Nephron progenitor cell (in vitro differentiated cells): Measurements from ENCODE around the gene RIPK3.

Source experiments
- DNase-seq: peaks from one replicate; pipeline ENCODE4 v3.0.0; 2021
- H3K27ac Mint-ChIP-seq: 2 replicates; pipeline ENCODE4 v1.8.0; 2021; ENCODE audit warnings: mild to moderate bottlenecking, moderate library complexity, mixed read lengths
- H3K27me3 Mint-ChIP-seq: 2 replicates; pipeline ENCODE4 v1.8.0; 2021; ENCODE audit warnings: mild to moderate bottlenecking, low read depth, mixed read lengths; ENCODE audit not compliant: poor library complexity
- H3K36me3 Mint-ChIP-seq: 2 replicates; pipeline ENCODE4 v1.8.0; 2021; ENCODE audit warnings: low read depth, mixed read lengths
- H3K4me1 Mint-ChIP-seq: 2 replicates; pipeline ENCODE4 v1.8.0; 2021; ENCODE audit warnings: mixed read lengths
- H3K4me3 Mint-ChIP-seq: 2 replicates; pipeline ENCODE4 v1.8.0; 2021; ENCODE audit warnings: mild to moderate bottlenecking, moderate library complexity, mixed read lengths
- H3K9me3 Mint-ChIP-seq: 2 replicates; pipeline ENCODE4 v1.8.0; 2021; ENCODE audit warnings: mild to moderate bottlenecking, moderate library complexity, mixed read lengths
- TF ChIP-seq, protein P1 (sequence below): fragments of 200-600 bp; sonication (generic); IDR thresholded peaks from 2 replicates; pipeline ENCODE4 v1.5.0; 2021; ENCODE audit warnings: antibody characterized with exemption

RIPK3 gene

DNA sequence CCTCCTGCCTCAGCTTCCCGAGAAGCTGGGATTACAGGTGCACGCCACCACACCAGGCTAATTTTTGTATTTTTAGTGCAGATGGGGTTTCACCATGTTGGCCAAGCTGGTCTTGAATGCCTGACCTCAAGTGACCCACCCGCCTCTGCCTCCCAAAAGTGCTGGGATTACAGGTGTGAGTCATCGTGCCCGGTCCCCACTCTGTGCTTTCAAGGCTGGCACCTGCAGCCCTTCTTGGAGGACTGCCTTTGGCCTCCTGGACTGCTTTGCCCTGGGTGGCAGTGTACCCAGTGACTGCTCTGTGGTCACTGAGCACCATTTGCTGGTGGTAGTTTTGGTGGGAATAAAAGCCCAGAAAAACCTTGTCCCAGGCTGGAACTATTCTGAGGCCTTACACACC is 52.8 kb downstream of the RIPK3 start:
- H3K27me3 Mint-ChIP-seq, result peaks cover 2% of the 10 kb centered on the region
- H3K9me3 Mint-ChIP-seq, result no peaks in the 10 kb centered on the region
- TF ChIP-seq, protein P1, sequence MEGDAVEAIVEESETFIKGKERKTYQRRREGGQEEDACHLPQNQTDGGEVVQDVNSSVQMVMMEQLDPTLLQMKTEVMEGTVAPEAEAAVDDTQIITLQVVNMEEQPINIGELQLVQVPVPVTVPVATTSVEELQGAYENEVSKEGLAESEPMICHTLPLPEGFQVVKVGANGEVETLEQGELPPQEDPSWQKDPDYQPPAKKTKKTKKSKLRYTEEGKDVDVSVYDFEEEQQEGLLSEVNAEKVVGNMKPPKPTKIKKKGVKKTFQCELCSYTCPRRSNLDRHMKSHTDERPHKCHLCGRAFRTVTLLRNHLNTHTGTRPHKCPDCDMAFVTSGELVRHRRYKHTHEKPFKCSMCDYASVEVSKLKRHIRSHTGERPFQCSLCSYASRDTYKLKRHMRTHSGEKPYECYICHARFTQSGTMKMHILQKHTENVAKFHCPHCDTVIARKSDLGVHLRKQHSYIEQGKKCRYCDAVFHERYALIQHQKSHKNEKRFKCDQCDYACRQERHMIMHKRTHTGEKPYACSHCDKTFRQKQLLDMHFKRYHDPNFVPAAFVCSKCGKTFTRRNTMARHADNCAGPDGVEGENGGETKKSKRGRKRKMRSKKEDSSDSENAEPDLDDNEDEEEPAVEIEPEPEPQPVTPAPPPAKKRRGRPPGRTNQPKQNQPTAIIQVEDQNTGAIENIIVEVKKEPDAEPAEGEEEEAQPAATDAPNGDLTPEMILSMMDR, result no peak
- no peak overlapping the region for H3K27ac Mint-ChIP-seq
- H3K4me1 Mint-ChIP-seq, result peaks cover 10% of the 10 kb centered on the region
- H3K36me3 Mint-ChIP-seq, result no peaks in the 10 kb centered on the region
- H3K4me3 Mint-ChIP-seq, result no peak overlapping the region
- DNase-seq, result no peak
